GM23248 (cell line): ENCODE measurements around the gene CTNND2.

Source experiments
- EZH2 ChIP-seq: fragments of 200-600 bp; sonication (generic); IDR thresholded peaks from 2 replicates; pipeline ENCODE4 v1.6.1; 2018; ENCODE audit warnings: antibody characterized with exemption, mild to moderate bottlenecking; ENCODE audit not compliant: insufficient read depth, poor library complexity, severe bottlenecking
- EZH2phosphoT487 ChIP-seq: fragments of 200-600 bp; sonication (generic); IDR thresholded peaks from 2 replicates; pipeline ENCODE4 v1.6.1; 2018; ENCODE audit warnings: antibody characterized with exemption, moderate library complexity, mild to moderate bottlenecking, low read depth; ENCODE audit not compliant: insufficient read depth

DNA sequence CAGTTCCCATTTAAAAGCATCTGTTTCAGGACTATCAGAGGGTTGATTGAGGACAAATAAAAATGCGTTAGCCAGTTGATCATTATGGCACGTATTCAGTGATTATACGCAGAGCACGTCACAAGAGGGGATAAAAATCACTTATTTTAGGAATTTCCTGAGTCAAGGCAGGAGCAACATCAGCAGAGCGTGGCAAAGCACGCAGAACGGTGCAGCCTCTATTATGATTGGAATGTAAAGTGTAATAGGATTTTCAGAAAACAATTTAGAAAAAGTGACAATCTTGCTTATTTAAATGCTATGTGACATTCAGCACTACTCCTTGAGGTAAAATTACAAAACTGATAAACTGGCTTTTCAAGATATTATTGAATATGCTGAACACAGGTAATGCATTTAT lies 729.7 kb downstream of the CTNND2 start:
- TF ChIP-seq EZH2 (no peak), EZH2phosphoT487 (no peak)
